RPMI7951 (cell line): Measurements from ENCODE around the gene BLOC1S4. TPM values are rescaled to one million over a fixed set of nuclear protein-coding genes. Genes with fewer than 3 reads are reported as not detected.

ENCODE experiments used
- DNase-seq: peaks from one replicate; pipeline ENCODE4 v3.0.0-alpha.2; 2012; ENCODE audit warnings: low read depth
- total RNA-seq: library from RNA; depleted of rRNA; stranded (reverse); fragments of >200 nt; shearing (Covaris generic); gene quantifications from 2 replicates; pipeline ENCODE4 v1.2.3, GENCODE V29; 2014; rRNA removed

The BLOC1S4 gene
- total RNA-seq, 1 experiment from 2014 or later: 11.5 TPM

DNA sequence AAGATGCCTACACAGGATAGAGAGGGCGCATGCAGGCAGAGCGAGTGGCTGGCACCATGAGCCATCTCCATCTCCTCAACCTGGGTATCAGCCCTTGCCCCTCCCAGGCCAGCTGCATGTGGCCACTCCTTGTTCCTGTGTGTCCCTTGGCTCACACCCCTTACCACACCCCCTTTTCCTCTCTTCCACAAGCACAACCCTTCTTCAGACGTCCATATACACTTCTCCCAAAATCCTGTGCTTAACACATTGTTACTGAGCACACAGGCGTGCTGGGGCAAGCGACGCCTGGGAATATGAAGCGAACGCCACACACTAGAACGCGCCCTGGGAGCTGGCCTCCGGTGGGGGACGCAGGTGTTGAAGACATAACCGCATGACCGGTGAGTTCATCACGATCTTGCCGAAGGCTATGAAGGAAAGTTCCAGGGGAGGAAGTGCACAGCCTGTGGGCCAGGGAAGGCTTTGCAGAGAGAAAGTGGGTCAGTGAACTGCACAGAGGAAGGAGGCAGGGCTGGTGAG is 47.4 kb downstream of the BLOC1S4 start:
- peak; percentile 57 for DNase-seq

DNA sequence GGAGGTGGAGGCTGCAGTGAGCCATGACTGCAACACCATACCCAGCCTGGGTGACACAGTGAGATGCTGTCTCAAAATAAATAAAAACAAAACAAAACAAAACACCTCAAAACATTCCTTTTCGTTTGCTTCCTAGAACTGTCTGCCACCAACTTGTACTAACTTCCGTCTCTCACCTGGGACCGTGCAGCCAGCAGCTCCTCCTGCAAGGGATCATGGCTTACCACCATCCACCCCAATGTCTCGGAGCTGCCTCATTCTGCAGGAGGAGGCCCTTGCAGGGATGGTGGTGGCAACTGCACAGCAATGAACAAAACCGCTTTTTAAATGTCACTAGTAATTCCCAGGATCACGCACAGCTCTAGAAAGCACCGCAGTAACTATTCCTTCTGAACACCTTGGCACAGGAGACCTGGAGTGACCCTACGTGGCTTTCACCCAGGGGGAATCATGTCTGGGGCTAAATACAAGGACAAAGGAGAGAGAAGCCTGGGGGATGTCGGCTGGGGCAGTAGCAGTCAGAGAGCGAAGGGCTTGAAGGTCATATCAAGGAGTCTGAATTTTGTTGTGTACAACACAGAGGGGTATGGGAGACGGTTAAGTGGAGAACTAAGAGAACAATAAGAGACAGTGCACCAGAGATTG is 49.1 kb downstream of the BLOC1S4 start:
- DNase-seq: no peak

DNA sequence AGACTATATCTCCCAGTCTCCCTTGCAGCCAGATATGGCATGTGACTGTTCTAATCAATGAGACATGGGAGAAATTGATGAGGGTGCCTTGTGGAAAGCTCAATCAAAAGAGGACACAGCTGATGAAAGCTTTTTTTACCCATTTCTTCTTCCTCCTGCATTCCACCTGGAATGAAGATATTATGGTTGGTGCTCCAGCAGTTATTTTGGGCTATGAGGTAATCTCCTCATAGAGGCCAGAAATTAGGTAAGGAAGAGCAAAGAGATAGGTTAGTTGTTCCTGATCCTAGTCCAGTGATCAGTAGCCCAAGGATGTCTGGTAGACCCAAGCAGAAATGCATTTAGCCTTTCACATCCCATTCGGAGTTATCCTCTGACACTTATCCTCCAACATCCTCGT is 49.7 kb downstream of the BLOC1S4 start:
- no peak for DNase-seq

Other genes starting within 250 kb of the BLOC1S4 start
- under 0.01 and 0.10 TPM in 2 replicates for gene PPP2R2C, start 243.6 kb upstream of the BLOC1S4 start, total RNA-seq
- 11.7 TPM in 2 replicates for gene MAN2B2, start 141.0 kb upstream of the BLOC1S4 start, total RNA-seq
- gene MRFAP1, start 75.5 kb upstream of the BLOC1S4 start, total RNA-seq: 110 and 112 TPM in 2 replicates
- not detected in 2 replicates for gene S100P, start 22.3 kb upstream of the BLOC1S4 start, total RNA-seq
- gene MRFAP1L1, start 6.3 kb upstream of the BLOC1S4 start, total RNA-seq: 53.2 and 61.4 TPM in 2 replicates
- 14.1 and 17.4 TPM in 2 replicates for gene KIAA0232, start 66.6 kb downstream of the BLOC1S4 start, total RNA-seq
- gene TBC1D14, start 193.7 kb downstream of the BLOC1S4 start, total RNA-seq: 23.3 and 28.4 TPM in 2 replicates